NK-92 (cell line): ENCODE measurements around the gene NGRN.
"Not testable (repeated sequence)": the region's sequence is repeated elsewhere in the genome, so short reads cannot be mapped to it uniquely, and the experiment has no call there.

ENCODE experiments used
- DNase-seq: peaks from one replicate; lab custom pipeline; 2025; ENCODE audit not compliant: unreplicated experiment; lab: John Stamatoyannopoulos, UW

Gene NGRN

GRCh38 chr15:90281637-90282036 is 16.2 kb downstream of the NGRN start:
- DNase-seq, result not testable (repeated sequence)

GRCh38 chr15:90286678-90287077 is 21.2 kb downstream of the NGRN start:
- DNase-seq, result no peak

- no peak for DNase-seq
Measured at GRCh38 chr15:90287101-90287500, 21.6 kb downstream of the NGRN start.

GRCh38 chr15:90287946-90288345 is 22.5 kb downstream of the NGRN start:
- DNase-seq, result no peak

GRCh38 chr15:90291679-90292356 is 26.3 kb downstream of the NGRN start:
- no peak for DNase-seq

GRCh38 chr15:90293040-90293810 is 27.8 kb downstream of the NGRN start:
- DNase-seq, result not testable (repeated sequence)

- no peak for DNase-seq
Measured at GRCh38 chr15:90294159-90294558, 28.7 kb downstream of the NGRN start.

- DNase-seq, result no peak
Measured at GRCh38 chr15:90294601-90295269, 29.3 kb downstream of the NGRN start.

- DNase-seq, result no peak
Measured at GRCh38 chr15:90295270-90295648, 29.8 kb downstream of the NGRN start.

GRCh38 chr15:90296316-90296884 is 30.9 kb downstream of the NGRN start:
- not testable (repeated sequence) for DNase-seq

GRCh38 chr15:90297021-90297420 is 31.5 kb downstream of the NGRN start:
- no peak for DNase-seq

GRCh38 chr15:90300541-90300940 is 35.1 kb downstream of the NGRN start:
- DNase-seq, result no peak

- DNase-seq, result no peak
Measured at GRCh38 chr15:90300988-90301706, 35.7 kb downstream of the NGRN start.

GRCh38 chr15:90301707-90302300 is 36.3 kb downstream of the NGRN start:
- no peak for DNase-seq

GRCh38 chr15:90305355-90305754 is 39.9 kb downstream of the NGRN start:
- not testable (repeated sequence) for DNase-seq

GRCh38 chr15:90305932-90306331 is 40.5 kb downstream of the NGRN start:
- no peak for DNase-seq

GRCh38 chr15:90306560-90306959 is 41.1 kb downstream of the NGRN start:
- no peak for DNase-seq

- no peak for DNase-seq
Measured at GRCh38 chr15:90307661-90308060, 42.2 kb downstream of the NGRN start.

- DNase-seq, result no peak
Measured at GRCh38 chr15:90309020-90309419, 43.5 kb downstream of the NGRN start.

- DNase-seq, result no peak
Measured at GRCh38 chr15:90315278-90315982, 50.0 kb downstream of the NGRN start.
